Activated gamma-delta T cell (primary cell): ENCODE measurements around the gene MAU2.

Experiments
- DNase-seq: peaks from one replicate; lab custom pipeline; 2025; lab: John Stamatoyannopoulos, UW
- total RNA-seq, 2 donors: gene quantifications; one replicate each; lab custom pipeline; 2026; lab: John Stamatoyannopoulos, UW

MAU2 gene
- total RNA-seq, result 143 to 154 reads per million in 2 donors

GRCh38 chr19:19320361-19321140 is at the start of gene MAU2, which contains the start of gene SUGP1:
Gene MAU2 (plus strand): TSS chr19:19320829. CDS start chr19:19320860, 31 bp downstream.
Gene SUGP1 (minus strand): TSS chr19:19320509. CDS start chr19:19320496, 13 bp downstream.
- peak; percentile 77 for DNase-seq

GRCh38 chr19:19271828-19272599 is 48.6 kb upstream of the MAU2 start:
- no peak for DNase-seq

- DNase-seq, result no peak
Observed at GRCh38 chr19:19274146-19274545, 46.5 kb upstream of the MAU2 start.

GRCh38 chr19:19274716-19275565 is 45.7 kb upstream of the MAU2 start:
- DNase-seq, result no peak

- no peak for DNase-seq
Observed at GRCh38 chr19:19276386-19276785, 44.2 kb upstream of the MAU2 start.

DNA sequence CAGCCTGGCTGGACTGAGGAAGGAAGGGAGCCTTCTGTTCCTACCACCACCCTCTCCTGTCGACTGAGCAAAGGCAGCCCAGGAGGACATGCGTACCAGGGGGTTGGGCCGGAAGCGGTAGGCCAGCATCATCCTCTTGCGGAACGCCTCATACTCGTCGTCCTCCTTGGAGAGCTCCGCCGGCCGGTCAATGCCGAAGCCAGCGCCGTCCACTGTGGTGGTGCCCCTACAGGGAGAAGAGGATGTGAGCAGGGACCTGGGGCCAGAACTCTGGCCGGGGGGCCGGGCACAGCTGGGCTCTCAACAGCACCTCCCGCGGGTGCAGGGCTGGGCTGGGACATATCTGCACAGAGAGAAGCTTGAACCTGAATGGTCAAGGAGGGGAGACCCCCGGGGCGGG is 43.8 kb upstream of the MAU2 start:
- no peak for DNase-seq

GRCh38 chr19:19278315-19278714 is 42.3 kb upstream of the MAU2 start:
- DNase-seq, result no peak

- DNase-seq, result no peak
Observed at GRCh38 chr19:19279062-19279612, 41.5 kb upstream of the MAU2 start.

- no peak for DNase-seq
Observed at GRCh38 chr19:19279853-19280252, 40.8 kb upstream of the MAU2 start.

DNA sequence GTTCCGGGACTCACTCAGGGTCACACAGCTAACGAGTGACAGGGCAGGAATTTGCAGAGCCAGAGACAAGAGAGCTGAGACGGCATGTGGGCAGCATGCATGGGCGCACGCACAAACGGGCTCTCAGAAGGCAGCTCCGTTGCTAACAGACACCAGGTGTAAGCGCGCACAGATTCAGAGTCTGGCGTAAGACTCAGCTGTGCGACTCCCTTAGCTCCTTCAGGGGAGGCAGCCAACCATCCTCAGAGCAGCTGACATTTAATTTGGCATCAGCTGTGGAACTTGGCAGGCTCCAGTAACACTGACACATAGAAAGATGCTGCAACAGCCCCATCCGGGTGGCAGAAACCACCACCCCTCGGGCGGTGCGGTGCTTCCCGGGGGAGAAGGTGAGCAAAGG is 40.1 kb upstream of the MAU2 start:
- DNase-seq, result no peak

DNA sequence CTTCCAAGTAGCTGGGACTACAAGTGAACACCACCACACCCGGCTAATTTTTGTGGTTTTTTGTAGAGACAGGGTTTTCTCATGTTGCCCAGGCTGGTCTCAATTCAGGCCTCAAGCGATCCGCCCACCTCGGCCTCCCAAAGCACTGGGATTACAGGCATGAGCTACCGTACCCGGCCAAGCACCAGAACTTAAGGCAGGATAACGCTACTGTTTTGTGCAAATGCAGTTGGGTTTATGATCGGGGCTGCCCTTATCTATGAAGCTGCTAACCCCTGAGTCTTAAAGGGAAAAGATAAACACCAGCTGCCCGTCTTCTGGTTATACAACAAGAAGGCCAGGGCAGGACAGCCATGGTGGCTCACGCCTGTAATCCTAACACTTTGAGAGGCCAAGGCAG is 34.9 kb upstream of the MAU2 start:
- no peak for DNase-seq

- DNase-seq, result no peak
Observed at GRCh38 chr19:19292607-19293006, 28.0 kb upstream of the MAU2 start.

DNA sequence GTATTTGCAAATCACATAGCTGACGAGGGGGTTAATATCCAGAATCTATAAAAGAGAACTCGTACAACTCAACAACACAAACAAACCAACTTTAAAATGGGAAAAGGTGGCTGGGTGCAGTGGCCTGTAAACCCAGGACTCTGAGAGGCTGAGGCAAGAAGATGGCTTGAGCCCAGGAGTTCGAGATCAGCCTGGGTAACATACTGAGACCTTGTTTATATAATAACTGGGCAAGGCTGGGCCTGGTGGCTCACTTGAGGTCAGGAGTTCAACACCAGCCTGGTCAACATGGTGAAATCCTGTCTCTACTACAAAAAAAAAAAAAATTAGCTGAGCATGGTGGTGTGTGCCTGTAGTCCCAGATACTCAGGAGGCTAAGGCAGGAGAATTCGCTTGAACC is 25.7 kb upstream of the MAU2 start:
- no peak for DNase-seq

GRCh38 chr19:19296953-19297689 is 23.5 kb upstream of the MAU2 start:
- no peak for DNase-seq

DNA sequence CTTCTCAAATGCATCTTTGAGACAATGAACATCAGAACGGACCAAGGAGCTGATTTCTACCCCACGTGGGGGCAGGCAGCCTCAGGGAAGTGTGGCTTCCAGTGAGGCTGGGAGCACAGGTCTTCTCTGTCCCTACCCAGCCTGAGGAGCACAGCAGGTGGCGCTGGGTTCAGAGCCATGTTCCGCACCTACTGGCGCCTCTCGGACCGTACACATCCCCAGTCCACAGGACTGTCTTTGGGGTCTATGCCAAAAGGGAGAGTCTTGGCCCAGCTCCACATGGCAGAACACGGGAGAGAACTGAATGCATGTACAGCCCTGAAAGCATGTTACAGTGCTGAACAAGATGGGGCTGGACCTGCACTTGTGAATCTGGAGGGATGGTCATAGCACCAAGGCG is 22.9 kb upstream of the MAU2 start:
- DNase-seq, result no peak

DNA sequence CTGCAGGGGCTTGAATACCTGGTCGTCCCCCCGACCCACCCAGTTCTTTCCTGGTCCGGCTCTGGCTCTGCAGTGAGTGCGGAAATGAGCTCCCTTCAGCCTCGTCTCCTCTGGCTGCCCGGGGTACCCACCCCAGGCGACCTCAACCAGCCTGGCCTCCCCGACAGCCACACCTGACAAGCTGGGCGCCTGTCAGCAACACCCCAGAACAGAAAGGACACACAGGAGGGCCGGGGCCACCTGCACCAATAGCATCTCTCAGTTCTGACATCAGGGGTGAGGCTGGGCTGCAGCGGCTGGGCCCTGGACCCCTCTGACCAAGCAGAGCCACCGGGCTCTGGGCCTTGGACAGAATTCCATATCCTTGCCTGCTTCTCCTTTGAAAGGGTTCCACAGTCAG is 20.0 kb upstream of the MAU2 start:
- no peak for DNase-seq

- no peak for DNase-seq
Observed at GRCh38 chr19:19303411-19303810, 17.2 kb upstream of the MAU2 start.

DNA sequence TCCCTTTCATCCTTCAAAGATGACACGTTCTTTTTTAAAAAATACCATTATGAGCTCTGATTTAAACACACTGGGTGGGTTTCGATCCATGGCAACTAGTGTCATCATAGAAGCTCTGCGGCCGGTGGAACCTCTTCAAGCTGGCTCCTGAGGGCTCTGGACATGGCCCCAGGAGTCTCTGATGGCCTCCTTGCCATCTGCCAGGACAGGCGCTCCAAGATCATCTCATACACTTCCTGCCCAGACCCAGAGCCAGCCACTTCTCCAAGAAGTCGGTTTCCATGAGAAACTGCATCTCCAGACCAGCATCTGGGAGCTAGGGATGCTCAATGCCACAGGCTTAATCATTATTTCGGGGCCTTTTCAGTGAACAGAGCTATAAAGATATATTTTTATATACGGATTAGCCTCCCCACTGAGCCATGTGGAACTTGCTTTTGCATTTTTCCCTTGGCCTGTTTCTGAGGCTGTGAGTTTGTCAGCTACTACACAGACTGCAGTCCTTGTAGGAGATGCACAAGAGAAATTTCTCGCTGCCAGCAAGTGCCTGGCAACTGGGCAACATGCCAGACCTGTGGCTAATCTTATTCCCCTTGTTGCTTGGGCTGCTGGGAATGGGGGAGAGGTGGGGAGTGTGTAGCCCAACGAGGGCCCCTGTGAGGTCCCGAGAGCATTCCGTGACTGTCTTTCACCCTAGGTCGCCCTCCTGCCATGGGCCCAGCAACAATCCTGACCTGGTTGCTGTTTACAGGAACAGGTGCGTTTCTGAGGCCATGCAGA is 16.3 kb upstream of the MAU2 start:
- DNase-seq, result no peak

DNA sequence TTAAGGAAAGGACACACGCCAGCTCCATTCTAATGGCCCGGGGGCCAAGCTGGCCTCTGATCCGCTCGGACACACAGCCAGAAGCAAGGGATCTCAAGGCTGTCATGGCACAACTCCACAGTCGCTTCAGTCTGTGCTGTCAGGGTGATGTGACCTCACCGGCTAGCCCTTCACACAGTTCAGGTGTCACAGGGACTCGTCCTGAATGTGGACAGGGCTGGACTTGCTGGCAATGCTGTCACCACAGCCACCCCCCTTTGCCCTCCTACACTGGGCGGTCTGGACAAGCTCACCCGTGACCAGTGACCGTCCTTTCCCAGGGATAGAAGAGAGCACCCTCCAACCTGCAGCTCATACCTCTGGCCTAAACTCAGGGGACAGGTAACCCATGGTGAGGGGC is 15.6 kb upstream of the MAU2 start:
- DNase-seq, result no peak

DNA sequence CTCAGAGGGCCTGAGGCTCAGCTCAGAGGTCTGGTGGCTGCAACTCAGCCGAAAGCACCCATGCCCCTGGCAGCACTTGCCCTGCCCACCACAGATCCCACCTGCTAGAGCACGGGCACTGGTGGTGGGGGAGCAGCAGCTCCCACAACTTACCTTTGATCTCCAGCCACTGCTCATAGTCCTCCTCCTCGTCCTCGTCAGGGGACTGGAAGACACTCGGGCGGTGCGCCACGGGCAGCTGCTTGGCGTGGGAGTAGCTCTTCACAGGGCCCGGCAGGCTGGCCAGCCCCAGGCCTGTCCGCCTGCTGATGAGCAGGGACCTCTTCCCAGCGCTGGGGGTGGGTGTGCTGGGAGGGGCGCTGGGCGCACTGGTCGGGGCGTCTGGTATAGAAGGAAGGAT is 14.9 kb upstream of the MAU2 start:
- DNase-seq, result no peak
